Measurements from ENCODE around the gene MYO1E. TPM values are rescaled to one million over a fixed set of nuclear protein-coding genes. Genes with fewer than 3 reads are reported as not detected.

Gene MYO1E
- total RNA-seq, 4 donors from 2014 or later: 245 to 380 (median 268) TPM

- Histone ChIP-seq H3K27ac (peak overlapping the region in 1 of 4 donors; percentile 4), H3K4me3 (no peak overlapping the region), H3K4me1 (peaks cover 0 to 26% (median 0%) of the 10 kb centered on the region in 4 donors), H3K9me3 (no peaks in the 10 kb centered on the region), H3K36me3 (no peaks in the 10 kb centered on the region), H3K27me3 (no peaks in the 10 kb centered on the region)
- TF ChIP-seq, protein P1, sequence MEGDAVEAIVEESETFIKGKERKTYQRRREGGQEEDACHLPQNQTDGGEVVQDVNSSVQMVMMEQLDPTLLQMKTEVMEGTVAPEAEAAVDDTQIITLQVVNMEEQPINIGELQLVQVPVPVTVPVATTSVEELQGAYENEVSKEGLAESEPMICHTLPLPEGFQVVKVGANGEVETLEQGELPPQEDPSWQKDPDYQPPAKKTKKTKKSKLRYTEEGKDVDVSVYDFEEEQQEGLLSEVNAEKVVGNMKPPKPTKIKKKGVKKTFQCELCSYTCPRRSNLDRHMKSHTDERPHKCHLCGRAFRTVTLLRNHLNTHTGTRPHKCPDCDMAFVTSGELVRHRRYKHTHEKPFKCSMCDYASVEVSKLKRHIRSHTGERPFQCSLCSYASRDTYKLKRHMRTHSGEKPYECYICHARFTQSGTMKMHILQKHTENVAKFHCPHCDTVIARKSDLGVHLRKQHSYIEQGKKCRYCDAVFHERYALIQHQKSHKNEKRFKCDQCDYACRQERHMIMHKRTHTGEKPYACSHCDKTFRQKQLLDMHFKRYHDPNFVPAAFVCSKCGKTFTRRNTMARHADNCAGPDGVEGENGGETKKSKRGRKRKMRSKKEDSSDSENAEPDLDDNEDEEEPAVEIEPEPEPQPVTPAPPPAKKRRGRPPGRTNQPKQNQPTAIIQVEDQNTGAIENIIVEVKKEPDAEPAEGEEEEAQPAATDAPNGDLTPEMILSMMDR (IDR thresholded peaks at IDR 0.05): no peak
- no peak for TF ChIP-seq POLR2A (IDR thresholded peaks at IDR 0.05)
- DNase-seq: no peak
These were observed 80.1 kb downstream of the MYO1E start for GRCh38 chr15:59292442-59293151.

- no peak for DNase-seq
- Histone ChIP-seq H3K4me3 (no peak overlapping the region), H3K9me3 (no peaks in the 10 kb centered on the region), H3K4me1 (peaks cover 0 to 26% (median 0%) of the 10 kb centered on the region in 4 donors), H3K36me3 (no peaks in the 10 kb centered on the region), H3K27me3 (no peaks in the 10 kb centered on the region), H3K27ac (peak overlapping the region in 1 of 4 donors; percentile 39)
- TF ChIP-seq POLR2A (IDR thresholded peaks at IDR 0.05): no peak
- TF ChIP-seq, protein P1 (IDR thresholded peaks at IDR 0.05): no peak
These were observed 81.5 kb downstream of the MYO1E start for GRCh38 chr15:59291213-59291549.

DNA sequence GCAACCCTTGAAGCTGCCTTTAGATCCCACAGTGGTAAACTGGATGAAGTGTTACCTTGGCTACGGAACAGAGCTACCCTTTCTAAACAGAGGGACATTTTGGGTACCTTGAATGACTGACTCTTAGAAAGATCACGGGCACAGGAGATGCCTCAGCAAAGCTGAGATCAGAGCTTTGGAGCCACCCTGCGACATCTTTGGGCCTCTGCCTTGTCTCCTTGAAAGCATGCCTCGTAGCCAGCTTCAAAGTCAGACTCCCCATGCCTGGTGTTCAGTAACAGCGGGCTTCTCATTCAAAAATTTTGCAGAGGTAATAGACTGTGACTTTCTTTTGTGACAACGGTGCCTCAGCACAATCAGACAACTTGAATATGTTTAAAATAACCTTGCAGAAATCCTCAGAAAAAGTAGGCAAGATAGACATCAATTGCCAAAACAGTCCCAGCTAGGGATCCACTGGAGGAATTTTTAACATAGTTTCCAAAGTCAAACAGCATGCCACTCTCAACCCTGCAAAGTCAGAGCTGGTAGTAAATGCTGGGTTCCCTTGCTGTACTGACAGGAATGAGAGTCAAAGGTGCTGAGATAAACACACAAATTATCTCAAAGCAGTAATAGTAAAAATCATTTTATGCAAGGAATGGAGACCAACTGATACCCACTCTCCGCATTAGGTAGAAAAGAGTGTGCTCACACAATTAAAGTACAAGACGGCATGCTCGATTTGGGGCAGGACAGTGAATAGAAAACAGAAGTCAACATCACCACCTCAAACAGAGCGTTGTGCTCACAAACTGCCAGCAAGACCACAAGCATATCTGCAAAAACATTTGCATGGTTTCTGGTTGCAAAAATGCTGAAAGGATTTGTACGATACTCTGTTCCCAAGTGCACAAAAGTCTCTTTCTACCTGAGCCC lies 82.1 kb downstream of the MYO1E start:
- Histone ChIP-seq H3K4me1 (peaks cover 0 to 29% (median 0%) of the 10 kb centered on the region in 4 donors), H3K9me3 (no peaks in the 10 kb centered on the region), H3K36me3 (no peaks in the 10 kb centered on the region), H3K27ac (peak overlapping the region in 1 of 4 donors; percentile 39), H3K4me3 (no peak overlapping the region), H3K27me3 (no peaks in the 10 kb centered on the region)
- no peak for TF ChIP-seq POLR2A (IDR thresholded peaks at IDR 0.05)
- TF ChIP-seq, protein P1 (IDR thresholded peaks at IDR 0.05): no peak
- peak in 1 of 3 donors; percentile 45 for DNase-seq

DNA sequence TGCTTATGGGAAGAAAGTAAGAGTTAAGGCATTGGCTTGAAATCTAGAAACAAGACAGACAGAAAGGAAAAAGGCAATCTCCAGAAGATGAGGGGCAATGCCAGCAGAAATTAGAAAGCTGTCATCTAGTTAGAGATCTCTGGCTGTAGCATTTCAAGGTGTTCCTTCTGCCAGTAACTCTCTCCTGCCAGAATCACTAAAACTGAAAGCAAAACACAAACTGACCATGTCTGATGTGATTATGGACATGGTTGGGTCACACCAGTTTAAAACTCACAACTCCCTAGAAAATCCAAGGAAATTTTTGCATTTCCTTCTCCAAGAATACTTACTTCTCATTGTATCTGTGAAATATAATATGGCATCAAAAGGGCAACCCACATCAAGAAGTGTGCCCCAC lies 83.1 kb downstream of the MYO1E start:
- H3K4me1 ChIP-seq: peaks cover 0 to 29% (median 0%) of the 10 kb centered on the region in 4 donors
- no peaks in the 10 kb centered on the region for H3K9me3 ChIP-seq
- no peak for DNase-seq
- H3K4me3 ChIP-seq: no peak overlapping the region
- no peaks in the 10 kb centered on the region for H3K36me3 ChIP-seq
- no peaks in the 10 kb centered on the region for H3K27me3 ChIP-seq
- H3K27ac ChIP-seq: no peak overlapping the region
- TF ChIP-seq, protein P1 (IDR thresholded peaks at IDR 0.05): no peak
- no peak for TF ChIP-seq POLR2A (IDR thresholded peaks at IDR 0.05)

DNA sequence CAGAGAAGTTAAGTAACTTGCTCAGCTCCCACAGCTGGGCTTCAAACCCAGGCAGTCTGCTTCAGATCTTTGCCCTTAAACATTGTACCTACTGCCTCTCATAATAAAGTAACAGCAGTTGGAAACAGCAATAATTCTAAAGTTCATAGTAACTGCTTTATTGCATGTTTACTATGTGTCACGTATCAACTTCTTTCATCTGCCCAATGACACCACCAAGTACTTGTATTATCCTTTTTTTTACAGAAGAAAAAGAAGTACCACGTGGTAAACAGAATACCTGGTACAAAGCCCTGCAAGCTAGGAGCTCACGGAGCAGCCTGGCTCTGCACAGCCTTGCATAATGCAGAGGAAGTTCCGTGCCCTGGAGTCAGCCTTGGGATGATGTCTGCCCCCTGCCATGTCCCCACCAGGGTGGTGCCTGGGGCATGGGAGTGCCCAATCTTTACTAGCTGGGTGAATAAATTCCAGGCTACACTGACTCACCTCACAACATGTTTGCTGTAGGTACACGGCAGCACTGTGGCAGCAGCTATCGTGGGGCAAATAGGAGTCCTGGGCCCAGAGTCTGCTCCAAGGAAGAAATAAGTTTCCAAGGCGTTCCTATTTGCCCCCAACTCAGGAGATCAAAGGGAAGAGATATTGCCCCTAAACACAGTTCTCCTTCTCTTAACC lies 88.8 kb downstream of the MYO1E start:
- peak overlapping the region in 3 of 4 donors; percentile 48 to 88 (median 85) for H3K27ac ChIP-seq

More for the DNA sequence above, 88.8 kb downstream of the MYO1E start:
- peaks cover 0 to 28% (median under 1%) of the 10 kb centered on the region in 4 donors for H3K4me1 ChIP-seq
- peak overlapping the region in 1 of 4 donors; percentile 11 for H3K4me3 ChIP-seq
- no peaks in the 10 kb centered on the region for H3K27me3 ChIP-seq
- peak in 2 of 3 donors; percentile 88 to 90 for DNase-seq
- H3K9me3 ChIP-seq: no peaks in the 10 kb centered on the region
- peak; percentile 81 to 83 for TF ChIP-seq POLR2A (IDR thresholded peaks at IDR 0.05)
- TF ChIP-seq, protein P1 (IDR thresholded peaks at IDR 0.05): peak in 2 of 6 experiments; percentile 25 to 32
- H3K36me3 ChIP-seq: no peaks in the 10 kb centered on the region
